ENCODE data around the gene DDX31.

Gene DDX31

GRCh38 chr9:132694144-132694543, 24.4 kb upstream of the DDX31 start:
- peak; percentile 19 for DNase-seq (ENCODE audit: low read depth)
- peak; percentile 26 for TF ChIP-seq CTCF (conservative IDR thresholded peaks at IDR 0.05; ENCODE audit: low read depth, low read length)

GRCh38 chr9:132690696-132691095, 20.9 kb upstream of the DDX31 start:
- H3K4me3 ChIP-seq (ENCODE audit: low read depth, low read length): no peak overlapping the region
- no peak for TF ChIP-seq CTCF (conservative IDR thresholded peaks at IDR 0.05; ENCODE audit: low read depth, low read length)
- DNase-seq (ENCODE audit: low read depth): peak; percentile 39

More at GRCh38 chr9:132694144-132694543, 24.4 kb upstream of the DDX31 start:
- H3K4me3 ChIP-seq (ENCODE audit: low read depth, low read length): no peak overlapping the region

- TF ChIP-seq CTCF (conservative IDR thresholded peaks at IDR 0.05; ENCODE audit: low read depth, low read length): no peak
Measured at GRCh38 chr9:132683873-132684272, 14.1 kb upstream of the DDX31 start.

GRCh38 chr9:132681561-132681960, 11.8 kb upstream of the DDX31 start:
- TF ChIP-seq CTCF (conservative IDR thresholded peaks at IDR 0.05; ENCODE audit: low read depth, low read length): no peak
- DNase-seq (ENCODE audit: low read depth): peak; percentile 54
- H3K4me3 ChIP-seq (ENCODE audit: low read depth, low read length): no peak overlapping the region

More at GRCh38 chr9:132683873-132684272, 14.1 kb upstream of the DDX31 start:
- H3K4me3 ChIP-seq (ENCODE audit: low read depth, low read length): no peak overlapping the region
- DNase-seq (ENCODE audit: low read depth): no peak

- DNase-seq (ENCODE audit: low read depth): no peak
- TF ChIP-seq CTCF (conservative IDR thresholded peaks at IDR 0.05; ENCODE audit: low read depth, low read length): no peak
Measured at GRCh38 chr9:132679946-132680625, 10.3 kb upstream of the DDX31 start.

GRCh38 chr9:132677976-132678375, 8.2 kb upstream of the DDX31 start:
- no peak overlapping the region for H3K4me3 ChIP-seq (ENCODE audit: low read depth, low read length)
- no peak for TF ChIP-seq CTCF (conservative IDR thresholded peaks at IDR 0.05; ENCODE audit: low read depth, low read length)
- DNase-seq (ENCODE audit: low read depth): no peak

More at GRCh38 chr9:132679946-132680625, 10.3 kb upstream of the DDX31 start:
- H3K4me3 ChIP-seq (ENCODE audit: low read depth, low read length): no peak overlapping the region

GRCh38 chr9:132674485-132674884, 4.7 kb upstream of the DDX31 start:
- no peak for TF ChIP-seq CTCF (conservative IDR thresholded peaks at IDR 0.05; ENCODE audit: low read depth, low read length)

More at GRCh38 chr9:132674485-132674884, 4.7 kb upstream of the DDX31 start:
- no peak for DNase-seq (ENCODE audit: low read depth)
- no peak overlapping the region for H3K4me3 ChIP-seq (ENCODE audit: low read depth, low read length)

Data from choroid plexus epithelial cell (primary cell).